Stomach (tissue), 9 donors: ENCODE data around the gene MMS19. TPM values are rescaled to one million over a fixed set of nuclear protein-coding genes. Genes with fewer than 3 reads are reported as not detected.

Experiments
- DNase-seq, 2 donors: peaks; one replicate each; pipeline versions ENCODE4 v3.0.0 to v3.0.0-alpha.2; 2013 to 2019
- H3K27ac ChIP-seq, 5 donors: fragments of 200-600 bp in 4 of 5; sonication (generic) in 4 of 5; one replicate each; pipeline ENCODE4 v1.5.1; 2013 to 2019; ENCODE audit warnings: mild to moderate bottlenecking in 1 of 5, moderate library complexity in 1 of 5
- H3K27me3 ChIP-seq, 3 donors: fragments of 200-600 bp; sonication (generic); one replicate each; pipeline ENCODE4 v1.5.1; 2017 to 2019; ENCODE audit warnings: mixed run types in 1 of 3
- H3K36me3 ChIP-seq, 4 donors: fragments of 200-600 bp; sonication (generic); 1 replicate in 3 of 4; 2 replicates in 1 of 4; pipeline ENCODE4 v1.5.1; 2016 to 2019
- H3K4me1 ChIP-seq, 4 donors: fragments of 200-600 bp; sonication (generic); one replicate each; pipeline ENCODE4 v1.5.1; 2016 to 2019
- H3K4me3 ChIP-seq, 4 donors: fragments of 200-600 bp; sonication (generic) in 3 of 4; one replicate each; pipeline ENCODE4 v1.5.1; 2016 to 2019; ENCODE audit warnings: mild to moderate bottlenecking in 1 of 4
- H3K9me3 ChIP-seq, 4 donors: fragments of 200-600 bp; sonication (generic); one replicate each; pipeline ENCODE4 v1.5.1; 2016 to 2019
- EP300 ChIP-seq: sonication (generic); formaldehyde crosslinking; IDR thresholded peaks from one replicate; pipeline ENCODE4 v1.6.1; 2017; ENCODE audit warnings: antibody characterized with exemption
- POLR2A ChIP-seq, 4 donors: fragments of 450-650 bp; IDR thresholded peaks; one replicate each; pipeline ENCODE4 v1.6.1; 2016; ENCODE audit warnings: antibody characterized with exemption in 4 of 4, control low read depth in 2 of 4, mild to moderate bottlenecking in 1 of 4, moderate library complexity in 1 of 4
- POLR2AphosphoS5 ChIP-seq, 3 donors: sonication (generic); formaldehyde crosslinking; IDR thresholded peaks; one replicate each; pipeline ENCODE4 v1.6.1; 2016; ENCODE audit warnings: antibody characterized with exemption in 3 of 3
- whole genome bisulfite sequencing, 5 donors: extraction: QIAGEN DNeasy Blood & Tissue Kit in 3 of 5; methylation state at CpG; one replicate each; pipeline versions ENCODE4 v1.1.5 to v1.1.7; 2013 to 2018; 5-methylcytosine and 5-hydroxymethylcytosine counted together
- intact Hi-C: fragments of 100-400 bp; cut with DNase I; formaldehyde crosslinking; loops from one replicate; pipeline ENCODE4 v1.15.1; 2023; ENCODE audit warnings: low total_unique reads
- polyA plus RNA-seq, 3 donors: library from polyadenylated mRNA; stranded (reverse); fragments of 200-250 nt; gene quantifications; one replicate each; pipeline ENCODE4 v1.2.3, GENCODE V29; 2013
- total RNA-seq, 5 donors: library from RNA; depleted of rRNA; stranded (reverse); fragments of >200 nt; gene quantifications; one replicate each; pipeline versions ENCODE4 v1.1.0 to v1.2.3, GENCODE V29; 2014 to 2016
- TF ChIP-seq, protein P1 (sequence below), 7 experiments: fragments of 450-650 bp in 4 of 7; fragments of 200-600 bp in 3 of 7; sonication (generic) in 3 of 7; IDR thresholded peaks; one replicate each; pipeline ENCODE4 v1.5.1; 2016 to 2019; ENCODE audit warnings: antibody characterized with exemption in 7 of 7, control low read depth in 2 of 7, mild to moderate bottlenecking in 1 of 7
- donor health status: healthy with polysubstance abuse.
- donor health status: Bipolar disorder and iron deficiency.
- donor health status: healthy.

Gene MMS19
- total and polyA plus RNA-seq, 8 donors = 30.9 to 146 (median 58.4) TPM

GRCh38 chr10:97497572-97498075 is 598 bp downstream of the MMS19 start:
- Histone ChIP-seq H3K27me3 (no peaks in the 10 kb centered on the region), H3K4me1 (peaks cover 19 to 62% (median 40%) of the 10 kb centered on the region in 4 donors), H3K36me3 (peaks cover 0 to 7% (median 6%) of the 10 kb centered on the region in 4 donors), H3K9me3 (no peaks in the 10 kb centered on the region), H3K4me3 (peak overlapping the region; percentile 76 to 97 (median 94)), H3K27ac (peak overlapping the region; percentile 90 to 95 (median 95))
- TF ChIP-seq POLR2AphosphoS5 (IDR thresholded peaks at IDR 0.05) = peak in 2 of 3 donors; percentile 14 to 33
- TF ChIP-seq POLR2A (IDR thresholded peaks at IDR 0.05) = no peak
- whole genome bisulfite sequencing, 5 donors = 0 to 1% (median 0%) methylated on average over 19 to 22 of the region's 22 CpGs
- intact Hi-C loops = no loop called here
- peak; percentile 74 to 88 for DNase-seq

DNA sequence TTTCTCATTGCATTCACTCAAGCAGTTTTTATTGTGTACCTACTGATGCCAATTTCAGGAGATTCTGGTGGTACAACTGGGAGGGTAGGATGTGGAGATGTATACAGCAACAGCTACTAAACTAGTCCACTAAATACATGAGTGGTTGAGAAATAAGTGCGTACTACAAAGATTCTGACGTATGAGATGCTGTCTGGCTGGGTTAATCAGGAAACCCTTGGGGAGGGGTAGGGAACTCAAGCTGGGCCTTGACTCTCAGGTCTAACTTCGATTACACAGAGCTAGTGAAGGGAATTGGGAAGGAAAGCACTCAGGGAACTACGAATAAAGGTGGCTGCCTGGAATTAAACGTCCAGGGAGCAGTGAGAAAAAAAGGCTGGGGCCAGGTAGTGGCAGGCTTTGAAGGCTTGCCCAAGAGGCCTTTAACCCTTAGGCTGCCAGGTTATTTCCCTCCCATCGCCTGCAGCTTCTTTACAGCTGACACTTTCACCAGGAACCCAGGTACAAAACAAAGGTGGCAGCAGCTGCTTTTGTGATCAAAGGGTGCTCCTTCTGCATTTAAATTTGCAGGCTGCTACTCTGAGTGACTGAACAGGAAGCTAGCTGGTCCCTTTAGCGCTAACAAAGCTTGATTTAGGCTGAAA is 3.2 kb downstream of the MMS19 start:
- Histone ChIP-seq H3K4me1 (peaks cover 25 to 69% (median 47%) of the 10 kb centered on the region in 4 donors), H3K9me3 (no peaks in the 10 kb centered on the region), H3K4me3 (no peak overlapping the region), H3K27me3 (no peaks in the 10 kb centered on the region), H3K36me3 (peaks cover 0 to 7% (median 6%) of the 10 kb centered on the region in 4 donors), H3K27ac (peak overlapping the region; percentile 1 to 63 (median 32))
- 18 to 30% (median 19%) methylated on average over 7 of the region's 7 CpGs for WGBS, 5 donors
- TF ChIP-seq, protein P1, sequence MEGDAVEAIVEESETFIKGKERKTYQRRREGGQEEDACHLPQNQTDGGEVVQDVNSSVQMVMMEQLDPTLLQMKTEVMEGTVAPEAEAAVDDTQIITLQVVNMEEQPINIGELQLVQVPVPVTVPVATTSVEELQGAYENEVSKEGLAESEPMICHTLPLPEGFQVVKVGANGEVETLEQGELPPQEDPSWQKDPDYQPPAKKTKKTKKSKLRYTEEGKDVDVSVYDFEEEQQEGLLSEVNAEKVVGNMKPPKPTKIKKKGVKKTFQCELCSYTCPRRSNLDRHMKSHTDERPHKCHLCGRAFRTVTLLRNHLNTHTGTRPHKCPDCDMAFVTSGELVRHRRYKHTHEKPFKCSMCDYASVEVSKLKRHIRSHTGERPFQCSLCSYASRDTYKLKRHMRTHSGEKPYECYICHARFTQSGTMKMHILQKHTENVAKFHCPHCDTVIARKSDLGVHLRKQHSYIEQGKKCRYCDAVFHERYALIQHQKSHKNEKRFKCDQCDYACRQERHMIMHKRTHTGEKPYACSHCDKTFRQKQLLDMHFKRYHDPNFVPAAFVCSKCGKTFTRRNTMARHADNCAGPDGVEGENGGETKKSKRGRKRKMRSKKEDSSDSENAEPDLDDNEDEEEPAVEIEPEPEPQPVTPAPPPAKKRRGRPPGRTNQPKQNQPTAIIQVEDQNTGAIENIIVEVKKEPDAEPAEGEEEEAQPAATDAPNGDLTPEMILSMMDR (IDR thresholded peaks at IDR 0.05) = no peak
- TF ChIP-seq POLR2A (IDR thresholded peaks at IDR 0.05) (no peak), POLR2AphosphoS5 (IDR thresholded peaks at IDR 0.05) (no peak), EP300 (no peak)
- DNase-seq = no peak
- intact Hi-C loops = no loop called here

GRCh38 chr10:97494151-97494550 is 4.1 kb downstream of the MMS19 start:
- no peak for DNase-seq
- Histone ChIP-seq H3K4me3 (no peak overlapping the region), H3K27ac (peak overlapping the region in 1 of 5 donors; percentile 63), H3K4me1 (peaks cover 20 to 68% (median 44%) of the 10 kb centered on the region in 4 donors), H3K36me3 (peaks cover 0 to 7% (median 6%) of the 10 kb centered on the region in 4 donors), H3K9me3 (no peaks in the 10 kb centered on the region), H3K27me3 (no peaks in the 10 kb centered on the region)
- no peak for TF ChIP-seq EP300
- no peak for TF ChIP-seq POLR2AphosphoS5 (IDR thresholded peaks at IDR 0.05)
- TF ChIP-seq, protein P1 (IDR thresholded peaks at IDR 0.05) = no peak
- no peak for TF ChIP-seq POLR2A (IDR thresholded peaks at IDR 0.05)
- WGBS, 5 donors = 38 to 57% (median 50%) methylated on average over 2 of the region's 2 CpGs
- intact Hi-C loops = no loop called here

GRCh38 chr10:97490592-97490991 is 7.6 kb downstream of the MMS19 start:
- Histone ChIP-seq H3K4me3 (no peak overlapping the region), H3K4me1 (peaks cover 12 to 52% (median 39%) of the 10 kb centered on the region in 4 donors), H3K9me3 (no peaks in the 10 kb centered on the region), H3K36me3 (peaks cover 0 to 14% (median 8%) of the 10 kb centered on the region in 4 donors), H3K27me3 (no peaks in the 10 kb centered on the region), H3K27ac (peak overlapping the region in 1 of 5 donors; percentile 45)
- intact Hi-C loops = no loop called here
- WGBS, 5 donors = 27 to 62% (median 47%) methylated on average over 2 of the region's 2 CpGs
- no peak for TF ChIP-seq POLR2AphosphoS5 (IDR thresholded peaks at IDR 0.05)
- no peak for TF ChIP-seq EP300
- TF ChIP-seq, protein P1 (IDR thresholded peaks at IDR 0.05) = no peak
- no peak for TF ChIP-seq POLR2A (IDR thresholded peaks at IDR 0.05)
- DNase-seq = no peak
